Left colon (tissue), 2 donors: ENCODE results near the gene APCDD1. TPM values are rescaled to one million over a fixed set of nuclear protein-coding genes. Genes with fewer than 3 reads are reported as not detected.

Experiments
- total RNA-seq, 2 donors: library from RNA; stranded (reverse); fragmentation: NEBNext Ultra II Directional; extraction: Animal tissue kit (Norgen Biotek cat#: 25700); gene quantifications; one replicate each; pipeline ENCODE4 v1.2.1, GENCODE V29; 2021
- donor health status: DM: no; HTN: no; CAD: no.
- donor health status: DM: yes; HTN: yes; CAD: no.

APCDD1 gene
- total RNA-seq, 2 donors from 2014 or later: 5.2 to 8.3 TPM

Other genes starting within 250 kb of the APCDD1 start
- gene NAPG, start 71.4 kb downstream of the APCDD1 start, total RNA-seq: 10 to 100 TPM; 41.0 to 42.6 TPM